A673 (cell line): Measurements from ENCODE around the gene MINDY4. TPM values are rescaled to one million over a fixed set of nuclear protein-coding genes. Genes with fewer than 3 reads are reported as not detected.

Experiments used
- BruUV-seq: library from RNA; stranded (reverse); fragments of 400-500 nt; replicated peaks from 2 replicates; lab custom pipeline; 2021; lab: Mats Ljungman, UMichigan
- CTCF ChIA-PET: fragments of 300-600 bp; sonication (Branson Sonifier 250); formaldehyde crosslinking; loops from one replicate; lab custom pipeline; 2022; ENCODE audit warnings: antibody characterized with exemption; lab: Charles Lee
- POLR2A ChIA-PET: fragments of 300-600 bp; sonication (Branson Sonifier 250); formaldehyde crosslinking; loops from one replicate; lab custom pipeline; 2022; ENCODE audit warnings: antibody characterized with exemption; ENCODE audit not compliant: low non-redundant PET; lab: Charles Lee
- DNase-seq: peaks from one replicate; pipeline ENCODE4 v3.0.0-alpha.2; 2015; ENCODE audit warnings: low spot score
- H3K27ac ChIP-seq: fragments of 200-600 bp; sonication (generic); 2 replicates; pipeline ENCODE4 v1.5.1; 2016; ENCODE audit warnings: mixed run types, low read depth, mild to moderate bottlenecking, mixed read lengths, antibody characterized with exemption, low read length; ENCODE audit not compliant: poor library complexity, severe bottlenecking
- H3K27me3 ChIP-seq: fragments of 200-600 bp; sonication (generic); replicated peaks from 2 replicates; pipeline ENCODE4 v1.6.1; 2017; ENCODE audit warnings: mixed run types, low read depth, mild to moderate bottlenecking, mixed read lengths, antibody characterized with exemption, low read length; ENCODE audit not compliant: insufficient read depth, poor library complexity
- H3K36me3 ChIP-seq: fragments of 200-600 bp; sonication (generic); 2 replicates; pipeline ENCODE4 v1.6.1; 2016; ENCODE audit warnings: mixed run types, mild to moderate bottlenecking, mixed read lengths, antibody characterized with exemption, low read length; ENCODE audit not compliant: insufficient read depth, poor library complexity, severe bottlenecking
- H3K4me1 ChIP-seq: fragments of 200-600 bp; sonication (generic); 2 replicates; pipeline ENCODE4 v1.6.1; 2017; ENCODE audit warnings: mixed run types, mild to moderate bottlenecking, mixed read lengths, antibody characterized with exemption, low read length; ENCODE audit not compliant: insufficient read depth, poor library complexity, severe bottlenecking
- H3K4me3 ChIP-seq: fragments of 200-600 bp; sonication (generic); 2 replicates; pipeline ENCODE4 v1.5.1; 2016; ENCODE audit warnings: low read depth, mixed run types, mild to moderate bottlenecking, mixed read lengths, low read length; ENCODE audit not compliant: poor library complexity, severe bottlenecking
- H3K9me3 ChIP-seq: fragments of 200-600 bp; sonication (generic); 2 replicates; pipeline ENCODE4 v1.6.1; 2016; ENCODE audit warnings: mixed run types, low read depth, mild to moderate bottlenecking, mixed read lengths, antibody characterized with exemption, low read length; ENCODE audit not compliant: poor library complexity, severe bottlenecking
- CTCF ChIP-seq: fragments of 300-800, 200-600 bp; sonication (generic); conservative IDR thresholded peaks from 2 replicates; pipeline ENCODE4 v1.5.1; 2017; ENCODE audit warnings: low read depth, mild to moderate bottlenecking, antibody characterized with exemption, low read length, moderate library complexity, mixed read lengths
- EZH2 ChIP-seq: fragments of 200-600 bp; sonication (generic); IDR thresholded peaks from 2 replicates; pipeline ENCODE4 v1.6.1; 2017; ENCODE audit warnings: borderline replicate concordance, low read depth, mild to moderate bottlenecking, mixed read lengths, antibody characterized with exemption, low read length; ENCODE audit not compliant: poor library complexity, severe bottlenecking
- intact Hi-C: fragments of 100-400 bp; cut with micrococcal nuclease; formaldehyde crosslinking; loops from one replicate; pipeline ENCODE4 v1.10.0; 2022; ENCODE audit not compliant: unreplicated experiment
- total RNA-seq: library from RNA; stranded (reverse); gene quantifications from 2 replicates; pipeline ENCODE4 v1.2.3, GENCODE V29; 2021

Gene MINDY4
- total RNA-seq, 1 experiment from 2014 or later, result 3.8 TPM

- Histone ChIP-seq H3K4me3 (no peak overlapping the region), H3K4me1 (no peaks in the 10 kb centered on the region), H3K36me3 (no peaks in the 10 kb centered on the region), H3K27me3 (no peaks in the 10 kb centered on the region), H3K27ac (no peak overlapping the region), H3K9me3 (no peaks in the 10 kb centered on the region)
- no peak for DNase-seq
- CTCF ChIA-PET, result no interaction called here
- no TSS peak for BruUV-seq
- TF ChIP-seq EZH2 (no peak), CTCF (no peak)
- intact Hi-C loops, result no loop called here
- POLR2A ChIA-PET, result no interaction called here
Measured at GRCh38 chr7:30877993-30878392, 106.8 kb downstream of the MINDY4 start.

DNA sequence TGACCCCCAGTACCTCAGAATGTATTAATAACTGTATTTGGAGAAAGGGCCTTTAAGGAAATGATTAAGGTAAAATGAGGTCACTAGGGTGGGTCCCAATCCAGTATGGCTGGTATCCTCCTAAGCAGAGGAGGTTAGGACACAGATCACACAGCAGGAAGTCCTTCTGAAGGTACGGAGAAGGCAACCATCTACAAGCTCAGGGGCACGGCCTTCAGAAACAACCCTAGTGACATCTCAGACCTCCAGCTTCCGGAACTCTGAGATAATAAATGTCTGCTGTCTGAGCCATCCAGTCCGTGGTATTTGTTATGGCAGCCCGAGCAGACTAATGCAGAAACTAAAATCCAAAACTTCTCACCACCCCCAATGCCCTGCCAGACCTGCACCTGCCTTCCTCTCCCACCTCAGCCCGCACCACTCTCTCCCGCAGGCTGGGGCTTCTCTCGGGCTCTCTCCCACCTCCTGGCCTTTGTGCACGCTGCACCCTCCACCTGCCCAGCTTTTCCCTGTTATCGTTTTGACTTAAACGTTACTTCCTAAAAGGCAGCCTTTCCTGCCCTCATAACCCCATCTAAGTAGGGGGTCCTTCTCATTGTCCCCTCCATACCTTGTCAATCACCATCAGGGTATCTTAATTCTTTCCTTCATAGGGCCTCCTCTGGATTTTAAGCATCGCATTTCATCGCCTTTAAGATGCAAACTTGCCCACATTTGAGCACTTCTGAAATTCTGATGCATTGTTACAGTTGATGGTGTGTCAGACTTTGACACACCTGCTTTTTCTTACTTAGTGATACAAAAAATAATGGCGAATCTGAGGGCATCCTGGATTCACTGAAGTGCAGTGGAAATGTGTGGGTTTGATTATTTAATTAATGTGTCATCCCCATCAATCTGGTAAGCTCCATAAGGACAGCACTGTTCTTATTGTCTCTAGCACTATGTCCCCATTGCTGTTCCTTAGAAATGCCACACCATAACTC lies 108.2 kb downstream of the MINDY4 start:
- Histone ChIP-seq H3K4me1 (no peaks in the 10 kb centered on the region), H3K27ac (no peak overlapping the region), H3K36me3 (no peaks in the 10 kb centered on the region), H3K9me3 (no peaks in the 10 kb centered on the region), H3K27me3 (no peaks in the 10 kb centered on the region), H3K4me3 (no peak overlapping the region)
- DNase-seq, result no peak
- no TSS peak for BruUV-seq
- TF ChIP-seq EZH2 (no peak), CTCF (no peak)
- intact Hi-C loops, result no loop called here
- CTCF ChIA-PET, result no interaction called here
- POLR2A ChIA-PET, result no interaction called here

- DNase-seq, result no peak
- H3K27ac ChIP-seq, result no peak overlapping the region
- ChIA-PET CTCF (no interaction called here), POLR2A (no interaction called here)
- H3K36me3 ChIP-seq, result no peaks in the 10 kb centered on the region
- BruUV-seq, result no TSS peak
- no peaks in the 10 kb centered on the region for H3K4me1 ChIP-seq
- TF ChIP-seq EZH2 (no peak), CTCF (no peak)
- H3K9me3 ChIP-seq, result no peaks in the 10 kb centered on the region
- intact Hi-C loops, result no loop called here
- H3K27me3 ChIP-seq, result no peaks in the 10 kb centered on the region
- no peak overlapping the region for H3K4me3 ChIP-seq
Measured at GRCh38 chr7:30880125-30880720, 109.0 kb downstream of the MINDY4 start.
